ENCODE data around the gene POU2AF2.
"Not testable (repeated sequence)": the region's sequence is repeated elsewhere in the genome, so short reads cannot be mapped to it uniquely, and the experiment has no call there.

The POU2AF2 gene

GRCh38 chr11:111260811-111261210 lies 15.3 kb downstream of the POU2AF2 start:
- FAIRE-seq: no peak

- FAIRE-seq: no peak
Observed at GRCh38 chr11:111264646-111265045, 19.1 kb downstream of the POU2AF2 start.

GRCh38 chr11:111265421-111265820 lies 19.9 kb downstream of the POU2AF2 start:
- no peak for FAIRE-seq

GRCh38 chr11:111268303-111268702 lies 22.8 kb downstream of the POU2AF2 start:
- FAIRE-seq: not testable (repeated sequence)

- no peak for FAIRE-seq
Observed at GRCh38 chr11:111269146-111269868, 23.8 kb downstream of the POU2AF2 start.

- no peak for FAIRE-seq
Observed at GRCh38 chr11:111272420-111272819, 26.9 kb downstream of the POU2AF2 start.

- FAIRE-seq: no peak
Observed at GRCh38 chr11:111282562-111283075, 37.1 kb downstream of the POU2AF2 start.

GRCh38 chr11:111283945-111284481 lies 38.5 kb downstream of the POU2AF2 start:
- no peak for FAIRE-seq

- no peak for FAIRE-seq
Observed at GRCh38 chr11:111285189-111286091, 39.9 kb downstream of the POU2AF2 start.

GRCh38 chr11:111291764-111292163 lies 46.2 kb downstream of the POU2AF2 start:
- no peak for FAIRE-seq

GRCh38 chr11:111292408-111292807 lies 46.9 kb downstream of the POU2AF2 start:
- not testable (repeated sequence) for FAIRE-seq

- no peak for FAIRE-seq
Observed at GRCh38 chr11:111296196-111296595, 50.7 kb downstream of the POU2AF2 start.

- no peak for FAIRE-seq
Observed at GRCh38 chr11:111297696-111298095, 52.2 kb downstream of the POU2AF2 start.

- FAIRE-seq: no peak
Observed at GRCh38 chr11:111298413-111299100, 53.0 kb downstream of the POU2AF2 start, which contains the start of gene POU2AF3. POU2AF3 (plus strand) TSS chr11:111298546; CDS start chr11:111298582, 36 bp downstream.

GRCh38 chr11:111299101-111300026 lies 53.8 kb downstream of the POU2AF2 start:
- FAIRE-seq: no peak

GRCh38 chr11:111300569-111300968 lies 55.0 kb downstream of the POU2AF2 start:
- FAIRE-seq: no peak

- no peak for FAIRE-seq
Observed at GRCh38 chr11:111301004-111301841, 55.7 kb downstream of the POU2AF2 start.

GRCh38 chr11:111301842-111302118 lies 56.3 kb downstream of the POU2AF2 start:
- no peak for FAIRE-seq

- no peak for FAIRE-seq
Observed at GRCh38 chr11:111302298-111302697, 56.8 kb downstream of the POU2AF2 start.

GRCh38 chr11:111303461-111303860 lies 57.9 kb downstream of the POU2AF2 start:
- no peak for FAIRE-seq

Data from TTC549 (cell line).